ENCODE data around the gene GTF3C4.

GTF3C4 gene

DNA sequence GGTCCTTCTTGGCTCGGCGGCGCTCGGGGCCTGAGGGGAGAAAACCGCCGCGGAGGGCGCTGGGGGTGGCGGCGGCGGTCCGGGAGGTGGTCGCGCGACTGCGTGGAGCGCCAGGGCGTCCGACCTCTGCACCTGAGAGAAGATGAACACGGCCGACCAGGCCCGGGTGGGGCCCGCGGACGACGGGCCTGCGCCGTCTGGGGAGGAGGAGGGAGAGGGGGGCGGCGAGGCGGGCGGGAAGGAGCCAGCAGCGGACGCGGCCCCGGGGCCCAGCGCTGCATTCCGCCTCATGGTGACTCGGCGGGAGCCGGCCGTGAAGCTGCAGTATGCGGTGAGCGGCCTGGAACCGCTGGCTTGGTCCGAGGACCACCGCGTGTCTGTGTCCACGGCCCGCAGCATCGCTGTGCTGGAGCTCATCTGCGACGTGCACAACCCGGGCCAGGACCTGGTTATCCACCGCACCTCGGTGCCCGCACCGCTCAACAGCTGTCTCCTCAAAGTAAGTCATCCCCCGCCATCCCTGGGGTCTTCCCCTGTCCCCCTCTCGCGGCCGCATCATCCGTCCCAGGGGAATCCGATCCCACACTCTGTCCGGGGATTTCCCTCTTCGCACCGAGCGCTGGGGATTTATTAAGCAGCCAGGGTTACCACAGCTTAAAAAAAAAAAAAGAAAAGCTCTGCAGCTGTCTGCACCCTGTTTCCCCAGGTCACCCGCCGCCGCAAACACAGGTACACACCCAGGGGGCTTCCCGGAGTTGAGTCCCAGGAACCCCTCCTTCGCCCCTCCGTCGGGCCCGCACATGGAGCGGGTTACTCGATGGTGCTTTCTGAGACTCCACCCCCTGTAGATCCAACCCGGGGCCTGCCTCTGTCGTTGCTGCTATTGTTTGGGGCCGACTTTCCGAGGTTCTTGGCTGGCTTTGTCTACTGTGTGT lies at the start of gene GTF3C4:
TSS of gene GTF3C4 (plus strand) at position 8 of the 935 bp plus-strand sequence. CDS start at position 143, 135 bp downstream.
- DNase-seq (ENCODE audit: low spot score) = peak; percentile 28

- DNase-seq (ENCODE audit: low spot score) = peak; percentile 7
Observed at GRCh38 chr9:132622159-132622558, 48.1 kb upstream of the GTF3C4 start.

GRCh38 chr9:132626285-132626684 lies 44.0 kb upstream of the GTF3C4 start:
- DNase-seq (ENCODE audit: low spot score) = no peak

- no peak for DNase-seq (ENCODE audit: low spot score)
Observed at GRCh38 chr9:132627106-132627505, 43.2 kb upstream of the GTF3C4 start.

GRCh38 chr9:132627594-132627993 lies 42.7 kb upstream of the GTF3C4 start:
- no peak for DNase-seq (ENCODE audit: low spot score)

GRCh38 chr9:132628746-132629145 lies 41.5 kb upstream of the GTF3C4 start:
- no peak for DNase-seq (ENCODE audit: low spot score)

DNA sequence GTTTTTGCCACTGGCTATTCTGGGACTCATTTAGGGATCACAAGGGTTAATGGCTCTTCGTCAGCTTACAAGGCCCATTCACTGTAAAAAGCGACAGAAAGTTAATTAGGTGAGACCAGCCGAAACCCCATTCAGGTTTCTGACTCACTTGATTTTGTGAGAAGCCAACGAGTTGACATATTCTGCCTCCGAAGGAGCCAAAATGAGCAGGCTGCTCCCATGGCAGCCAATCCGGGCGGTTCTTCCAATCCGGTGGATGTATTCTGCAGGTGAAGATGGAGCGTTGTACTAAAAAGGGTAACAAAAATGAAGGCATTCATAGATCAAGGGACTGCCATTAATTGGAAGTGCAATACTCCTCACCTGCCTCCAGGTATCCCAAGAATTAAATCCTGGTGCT lies 40.1 kb upstream of the GTF3C4 start:
- no peak for DNase-seq (ENCODE audit: low spot score)

GRCh38 chr9:132630811-132631210 lies 39.5 kb upstream of the GTF3C4 start:
- no peak for DNase-seq (ENCODE audit: low spot score)

- DNase-seq (ENCODE audit: low spot score) = peak; percentile 77
Observed at GRCh38 chr9:132631280-132631679, 39.0 kb upstream of the GTF3C4 start.

GRCh38 chr9:132631685-132632084 lies 38.6 kb upstream of the GTF3C4 start:
- no peak for DNase-seq (ENCODE audit: low spot score)

DNA sequence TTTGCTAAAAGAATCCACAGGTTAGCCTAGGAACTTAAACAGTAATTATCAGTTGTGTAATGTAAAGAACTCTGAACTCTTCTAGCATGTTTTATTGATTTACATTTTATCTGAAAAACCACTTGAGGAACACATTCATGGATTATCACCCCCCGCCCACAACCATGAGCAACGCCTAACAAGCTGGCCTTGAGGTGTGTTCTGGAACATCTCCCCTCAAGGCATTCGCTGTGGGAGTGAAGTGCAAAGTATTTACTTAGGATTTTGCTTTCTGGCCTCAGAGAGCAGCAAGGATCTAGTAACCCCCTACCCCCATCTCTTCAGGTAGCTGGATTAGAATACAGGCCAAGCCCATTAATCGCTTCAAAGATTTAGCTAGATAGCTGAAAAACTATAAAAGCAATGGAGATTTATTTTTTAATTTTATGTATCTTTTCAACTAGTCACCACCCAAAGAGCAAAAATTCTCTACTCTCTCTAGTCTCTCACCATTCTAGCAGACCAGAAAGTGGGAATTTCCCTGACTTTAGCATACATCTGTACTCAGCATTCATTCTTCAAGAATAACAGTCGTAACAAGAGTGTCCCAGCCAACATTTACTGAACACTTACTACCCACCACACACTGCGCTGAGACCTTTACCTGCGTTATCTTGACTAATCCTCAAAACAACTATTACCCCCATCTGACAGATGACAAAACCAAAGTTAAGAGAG lies 37.7 kb upstream of the GTF3C4 start:
- no peak for DNase-seq (ENCODE audit: low spot score)

DNA sequence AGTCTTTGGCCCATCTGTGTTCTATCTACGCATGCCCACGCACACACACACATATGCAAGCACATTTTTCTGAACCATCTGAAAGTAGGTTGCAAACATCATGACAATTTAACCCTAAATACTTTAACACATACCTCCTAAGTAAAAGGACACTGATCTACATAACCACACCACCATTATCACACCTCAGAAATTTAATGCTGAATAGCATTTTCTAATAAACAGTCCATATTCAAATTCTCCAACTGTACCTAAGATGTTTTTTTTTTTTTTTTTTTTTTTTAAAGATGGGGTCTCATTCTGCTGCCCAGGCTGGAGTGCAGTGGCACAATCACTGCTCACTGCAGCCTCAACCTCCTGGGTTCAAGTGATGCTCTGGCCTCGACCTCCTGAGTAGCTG lies 35.9 kb upstream of the GTF3C4 start:
- no peak for DNase-seq (ENCODE audit: low spot score)

- DNase-seq (ENCODE audit: low spot score) = no peak
Observed at GRCh38 chr9:132637351-132637750, 32.9 kb upstream of the GTF3C4 start.

DNA sequence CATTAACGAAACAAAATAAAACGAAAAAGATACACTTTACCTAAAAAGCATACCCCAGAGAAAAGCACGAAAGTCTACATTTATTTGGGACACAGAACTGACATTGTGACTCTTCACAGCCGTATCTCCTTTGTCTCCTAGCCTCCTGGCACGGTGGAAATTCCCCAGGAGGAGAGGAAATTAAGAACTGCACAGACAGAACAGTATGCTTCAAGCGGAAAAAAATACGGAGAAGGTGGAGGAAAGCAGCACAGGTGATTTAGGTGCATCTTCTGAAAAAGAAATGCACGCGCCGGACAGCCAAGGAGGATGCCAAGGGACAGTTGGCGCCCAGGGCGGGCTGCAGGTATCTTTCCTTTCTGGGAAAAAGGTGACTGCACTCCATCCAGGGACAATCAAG lies 32.5 kb upstream of the GTF3C4 start:
- no peak for DNase-seq (ENCODE audit: low spot score)

DNA sequence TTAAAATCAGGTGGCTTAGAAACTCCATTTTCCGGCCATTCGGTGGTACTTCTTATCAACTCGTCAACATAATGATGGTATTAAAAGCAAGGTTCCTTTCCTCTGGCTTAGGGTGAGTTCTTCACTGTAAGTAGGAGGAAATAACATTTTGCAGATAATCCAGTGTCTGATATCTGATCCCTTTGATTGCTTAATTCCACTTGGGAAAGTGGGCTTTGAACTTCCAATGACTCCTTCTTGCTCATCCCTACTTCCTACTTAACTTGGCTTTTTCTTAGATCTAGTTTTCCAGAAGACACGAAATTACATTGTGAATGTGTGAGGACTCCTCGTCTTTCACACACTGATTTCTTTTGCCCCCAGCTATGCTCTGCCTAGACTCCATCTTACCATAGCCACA lies 32.0 kb upstream of the GTF3C4 start:
- no peak for DNase-seq (ENCODE audit: low spot score)

DNA sequence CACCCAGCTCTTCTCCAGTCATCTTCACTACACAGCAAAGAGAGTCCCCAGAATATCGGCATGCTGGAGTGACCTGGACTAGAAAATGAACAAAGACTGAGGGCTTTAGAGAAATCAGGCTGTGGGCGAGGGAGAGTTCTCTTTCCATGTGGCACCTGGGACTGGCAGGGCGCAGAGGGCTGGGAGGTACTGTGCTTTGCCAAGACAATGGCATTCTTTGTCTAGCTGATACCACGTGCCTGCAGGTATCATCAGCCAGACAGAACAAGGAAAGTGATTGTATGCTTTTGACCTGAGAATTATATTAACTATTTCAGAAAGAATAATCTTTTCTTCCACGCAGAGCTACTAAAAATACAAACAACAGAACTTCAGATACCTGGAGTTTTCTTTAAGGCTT lies 30.9 kb upstream of the GTF3C4 start:
- DNase-seq (ENCODE audit: low spot score) = no peak

DNA sequence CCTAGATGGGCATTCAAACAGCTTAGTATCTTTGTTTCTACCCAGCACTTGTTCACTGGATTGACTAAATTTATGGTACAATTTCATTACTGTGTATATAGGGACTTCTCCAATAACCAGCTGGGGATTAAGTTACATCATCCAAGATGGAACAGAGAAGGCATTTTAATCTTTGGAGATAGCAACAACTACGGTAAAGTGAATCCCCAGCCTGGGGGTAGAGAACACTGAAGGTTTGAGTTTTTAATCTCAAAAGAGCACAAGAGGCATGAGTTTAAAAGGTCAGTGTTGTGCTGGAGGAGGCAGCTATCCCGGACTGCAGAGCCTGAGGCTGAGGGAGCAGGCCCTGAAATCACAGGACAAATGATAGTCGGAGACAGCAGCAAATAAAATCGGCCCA lies 29.0 kb upstream of the GTF3C4 start:
- DNase-seq (ENCODE audit: low spot score) = no peak

DNA sequence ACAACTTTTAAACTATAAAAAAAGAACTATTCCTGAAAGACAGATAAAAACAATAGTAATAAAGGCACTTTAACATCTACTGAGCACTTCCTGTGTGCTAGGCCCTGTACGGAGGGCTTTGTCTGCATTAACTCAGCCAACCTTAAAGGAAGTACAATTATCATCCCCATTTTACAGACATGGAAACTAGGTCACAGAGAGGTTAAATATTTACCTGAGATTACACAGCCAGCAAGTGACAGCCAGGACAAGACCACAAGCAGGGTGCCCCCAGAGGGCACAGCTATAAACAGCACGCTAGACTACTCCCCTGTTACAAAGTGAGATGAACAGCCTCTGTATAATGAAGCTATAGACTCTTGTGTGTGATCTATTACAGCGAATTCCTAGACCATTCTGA lies 26.0 kb upstream of the GTF3C4 start:
- DNase-seq (ENCODE audit: low spot score) = peak; percentile 47

- no peak for DNase-seq (ENCODE audit: low spot score)
Observed at GRCh38 chr9:132645306-132645705, 25.0 kb upstream of the GTF3C4 start.

GRCh38 chr9:132645711-132646110 lies 24.6 kb upstream of the GTF3C4 start:
- no peak for DNase-seq (ENCODE audit: low spot score)

- DNase-seq (ENCODE audit: low spot score) = no peak
Observed at GRCh38 chr9:132646726-132647125, 23.5 kb upstream of the GTF3C4 start.

- DNase-seq (ENCODE audit: low spot score) = peak; percentile 72
Observed at GRCh38 chr9:132647355-132647754, 22.9 kb upstream of the GTF3C4 start.

GRCh38 chr9:132647806-132648205 lies 22.5 kb upstream of the GTF3C4 start:
- DNase-seq (ENCODE audit: low spot score) = no peak
